ENCODE data around the gene TRIM7.

DNA sequence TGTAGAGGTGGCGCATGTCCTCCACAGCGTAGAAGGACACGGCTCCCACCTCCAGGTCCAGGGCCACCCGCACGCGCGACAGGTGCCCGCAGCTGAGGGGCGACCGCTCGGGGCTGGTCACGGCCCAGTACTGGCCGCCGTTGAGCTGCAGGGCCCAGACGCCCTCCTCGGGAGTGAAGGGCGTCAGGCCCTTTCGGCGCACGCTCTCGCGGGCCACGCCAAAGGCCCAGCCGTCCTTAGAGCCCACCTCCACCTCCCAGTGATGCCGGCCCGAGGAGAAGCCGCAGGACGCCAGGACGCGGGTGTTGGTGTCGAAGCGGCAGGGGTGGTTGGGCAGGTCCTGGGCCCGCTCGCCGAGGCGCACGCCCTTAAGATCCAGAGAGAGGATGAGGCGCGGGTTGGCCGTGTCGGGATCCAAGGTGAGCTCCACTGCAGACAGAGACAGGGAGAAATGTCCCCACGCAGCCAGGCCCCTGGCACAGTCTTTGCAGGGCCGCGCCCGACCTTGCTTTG, 9.7 kb downstream of the TRIM7 start:
- TF ChIP-seq, protein P1, sequence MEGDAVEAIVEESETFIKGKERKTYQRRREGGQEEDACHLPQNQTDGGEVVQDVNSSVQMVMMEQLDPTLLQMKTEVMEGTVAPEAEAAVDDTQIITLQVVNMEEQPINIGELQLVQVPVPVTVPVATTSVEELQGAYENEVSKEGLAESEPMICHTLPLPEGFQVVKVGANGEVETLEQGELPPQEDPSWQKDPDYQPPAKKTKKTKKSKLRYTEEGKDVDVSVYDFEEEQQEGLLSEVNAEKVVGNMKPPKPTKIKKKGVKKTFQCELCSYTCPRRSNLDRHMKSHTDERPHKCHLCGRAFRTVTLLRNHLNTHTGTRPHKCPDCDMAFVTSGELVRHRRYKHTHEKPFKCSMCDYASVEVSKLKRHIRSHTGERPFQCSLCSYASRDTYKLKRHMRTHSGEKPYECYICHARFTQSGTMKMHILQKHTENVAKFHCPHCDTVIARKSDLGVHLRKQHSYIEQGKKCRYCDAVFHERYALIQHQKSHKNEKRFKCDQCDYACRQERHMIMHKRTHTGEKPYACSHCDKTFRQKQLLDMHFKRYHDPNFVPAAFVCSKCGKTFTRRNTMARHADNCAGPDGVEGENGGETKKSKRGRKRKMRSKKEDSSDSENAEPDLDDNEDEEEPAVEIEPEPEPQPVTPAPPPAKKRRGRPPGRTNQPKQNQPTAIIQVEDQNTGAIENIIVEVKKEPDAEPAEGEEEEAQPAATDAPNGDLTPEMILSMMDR (IDR thresholded peaks at IDR 0.05; ENCODE audit: low read depth, low read length), result no peak
- no peak for TF ChIP-seq POLR2A (IDR thresholded peaks at IDR 0.05; ENCODE audit: extremely low read depth, insufficient read length)
- no peak for TF ChIP-seq MYC (IDR thresholded peaks at IDR 0.05; ENCODE audit: low read depth, low read length)
- TF ChIP-seq, protein P2, sequence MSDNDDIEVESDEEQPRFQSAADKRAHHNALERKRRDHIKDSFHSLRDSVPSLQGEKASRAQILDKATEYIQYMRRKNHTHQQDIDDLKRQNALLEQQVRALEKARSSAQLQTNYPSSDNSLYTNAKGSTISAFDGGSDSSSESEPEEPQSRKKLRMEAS (IDR thresholded peaks at IDR 0.05; ENCODE audit: low read depth, low read length), result no peak

All from NB4 (cell line).